Stimulated activated naive CD8-positive, alpha-beta T cell treated with anti-CD3 and anti-CD28 coated beads, Interleukin-15, Interleukin-2, amounts not matched to agents 100 U/mL and 50 U/mL, for 24 hours (primary cell): ENCODE data around the gene SLC7A9.
"Not testable (repeated sequence)": the region's sequence is repeated elsewhere in the genome, so short reads cannot be mapped to it uniquely, and the experiment has no call there.

Source experiments
- ATAC-seq: fragments of 150-1000 bp; cut with Tn5 transposase; one replicate; pipeline ENCODE4 v1.10.0; 2021
- DNase-seq: peaks from one replicate; pipeline ENCODE4 v3.0.0; 2021

Gene SLC7A9

GRCh38 chr19:32800754-32801153 lies 68.8 kb downstream of the SLC7A9 start:
- no peak for DNase-seq
- ATAC-seq = no peak

- DNase-seq = no peak
- no peak for ATAC-seq
Measured at GRCh38 chr19:32800191-32800590, 69.4 kb downstream of the SLC7A9 start.

- no peak for DNase-seq
- ATAC-seq = no peak
Measured at GRCh38 chr19:32798201-32798600, 71.4 kb downstream of the SLC7A9 start.

- no peak for DNase-seq
- no peak for ATAC-seq
Measured at GRCh38 chr19:32789429-32789828, 80.1 kb downstream of the SLC7A9 start.

- ATAC-seq = not testable (repeated sequence)
Measured at GRCh38 chr19:32787895-32788294, 81.7 kb downstream of the SLC7A9 start.

GRCh38 chr19:32787161-32787813 lies 82.3 kb downstream of the SLC7A9 start:
- ATAC-seq = not testable (repeated sequence)

More at GRCh38 chr19:32787895-32788294, 81.7 kb downstream of the SLC7A9 start:
- not testable (repeated sequence) for DNase-seq

GRCh38 chr19:32782089-32782488 lies 87.5 kb downstream of the SLC7A9 start:
- not testable (repeated sequence) for DNase-seq, ATAC-seq

More at GRCh38 chr19:32787161-32787813, 82.3 kb downstream of the SLC7A9 start:
- not testable (repeated sequence) for DNase-seq

- ATAC-seq = no peak
- DNase-seq = no peak
Measured at GRCh38 chr19:32781280-32781679, 88.3 kb downstream of the SLC7A9 start.
